Naive thymus-derived CD8-positive, alpha-beta T cell (primary cell): ENCODE results near the gene DNALI1. TPM values are rescaled to one million over a fixed set of nuclear protein-coding genes. Genes with fewer than 3 reads are reported as not detected.
A peak's percentile ranks its signal among the peaks of the same experiment; 100 is the strongest.
"Not testable (repeated sequence)": the region's sequence is repeated elsewhere in the genome, so short reads cannot be mapped to it uniquely, and the experiment has no call there.

Experiments
- ATAC-seq, 2 donors: fragments of 150-1000 bp; cut with Tn5 transposase in 1 of 2; sonication (Bioruptor Pico), chemical (Tn5 transposase) in 1 of 2; 1 replicate in 1 of 2; 2 replicates in 1 of 2; pipeline ENCODE4 v1.10.0; 2021; ENCODE audit warnings: mild to moderate bottlenecking in 2 of 2, moderate library complexity in 2 of 2
- POLR2A ChIA-PET: fragments of 350-600 bp; sonication (Branson Sonifier 250); formaldehyde crosslinking; loops from one replicate; lab custom pipeline; 2021; ENCODE audit warnings: antibody characterized with exemption; lab: Charles Lee
- DNase-seq, 10 donors: peaks; one replicate each; pipeline versions ENCODE4 v3.0.0 to v3.0.0-alpha.2; 2020 to 2022
- H3K27ac Mint-ChIP-seq, 10 donors: one replicate each; pipeline ENCODE4 v1.8.0; 2020 to 2022; ENCODE audit warnings: mild to moderate bottlenecking in 10 of 10, mixed read lengths in 10 of 10, moderate library complexity in 4 of 10, inconsistent platforms in 1 of 10
- H3K27me3 Mint-ChIP-seq, 5 donors: one replicate each; pipeline ENCODE4 v1.8.0; 2021 to 2022; ENCODE audit warnings: mixed read lengths in 5 of 5
- H3K36me3 Mint-ChIP-seq, 3 donors: one replicate each; pipeline ENCODE4 v1.8.0; 2020 to 2022; ENCODE audit warnings: mixed read lengths in 3 of 3, mild to moderate bottlenecking in 2 of 3, inconsistent platforms in 1 of 3
- H3K4me1 Mint-ChIP-seq, 4 donors: one replicate each; pipeline ENCODE4 v1.8.0; 2021 to 2022; ENCODE audit warnings: mixed read lengths in 4 of 4
- H3K4me3 Mint-ChIP-seq, 10 donors: one replicate each; pipeline ENCODE4 v1.8.0; 2020 to 2022; ENCODE audit warnings: mild to moderate bottlenecking in 10 of 10, mixed read lengths in 10 of 10, moderate library complexity in 6 of 10, inconsistent platforms in 1 of 10
- H3K9me3 Mint-ChIP-seq, 9 donors: one replicate each; pipeline ENCODE4 v1.8.0; 2020 to 2022; ENCODE audit warnings: mixed read lengths in 9 of 9, mild to moderate bottlenecking in 3 of 9, inconsistent platforms in 1 of 9, moderate library complexity in 1 of 9
- polyA plus RNA-seq, 3 donors: library from polyadenylated mRNA; unstranded; fragments of 300-500 nt; fragmentation: Illumina TruSeq; gene quantifications; one replicate each; pipeline ENCODE4 v1.2.3, GENCODE V29; 2021
- total RNA-seq, 8 experiments: library from RNA in 2 of 8; stranded (reverse) in 2 of 8; gene quantifications; one replicate each; pipeline ENCODE4 v1.2.3 and lab custom pipeline; 2021 to 2026

The DNALI1 gene
- total and polyA plus RNA-seq, 5 experiments from 2014 or later: 0.49 to 0.60 TPM; not detected in 3

DNA sequence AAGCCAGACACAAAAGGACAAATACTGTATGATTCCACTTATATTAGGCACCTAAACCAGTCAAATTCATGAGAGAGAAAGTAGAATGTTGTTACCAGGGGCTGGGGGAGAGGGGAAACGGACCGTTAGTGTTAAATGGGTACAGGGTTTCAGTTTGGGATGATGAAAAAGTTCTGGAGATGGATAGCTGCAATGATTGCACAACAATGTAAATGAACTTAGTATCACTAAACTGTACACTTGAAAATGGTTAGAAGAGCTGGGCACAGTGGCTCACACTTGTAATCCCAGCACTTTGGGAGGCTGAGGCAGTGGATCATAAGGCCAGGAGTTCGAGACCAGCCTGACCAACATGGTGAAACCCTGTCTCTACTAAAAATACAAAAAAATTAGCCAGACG lies 27.8 kb downstream of the DNALI1 start:
- Mint-ChIP-seq H3K27ac (peak overlapping the region in 1 of 10 donors; percentile 51), H3K36me3 (peaks cover 0 to 90% (median 26%) of the 10 kb centered on the region in 3 donors)
- H3K27me3 Mint-ChIP-seq, DNase-seq, H3K9me3 Mint-ChIP-seq, H3K4me1 Mint-ChIP-seq, ATAC-seq, H3K4me3 Mint-ChIP-seq, POLR2A ChIA-PET: not testable (repeated sequence)

DNA sequence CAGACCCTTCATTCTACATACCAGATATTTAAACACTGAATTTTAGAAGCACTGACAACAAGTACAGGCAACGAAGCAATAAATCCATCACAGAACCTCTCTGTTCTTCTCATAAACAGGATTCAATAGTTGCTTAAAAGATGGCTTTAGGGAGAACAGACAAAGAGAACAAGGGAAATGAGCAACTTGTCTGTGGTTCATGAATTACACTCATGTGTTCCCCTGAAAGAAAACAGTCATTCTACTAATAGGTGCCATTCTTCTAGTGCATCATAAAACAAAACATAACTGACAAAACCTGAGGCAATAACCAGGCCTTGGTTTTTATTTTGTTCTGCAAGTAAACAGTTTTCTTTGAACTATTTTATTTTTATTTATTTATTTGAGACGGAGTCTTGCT lies 32.2 kb downstream of the DNALI1 start:
- Mint-ChIP-seq H3K9me3 (no peaks in the 10 kb centered on the region), H3K4me1 (peaks cover 3 to 21% (median 14%) of the 10 kb centered on the region in 4 donors), H3K36me3 (peaks cover 4 to 85% (median 22%) of the 10 kb centered on the region in 3 donors), H3K27ac (no peak overlapping the region), H3K4me3 (no peak overlapping the region), H3K27me3 (no peaks in the 10 kb centered on the region)
- DNase-seq (no peak), ATAC-seq (no peak)
- POLR2A ChIA-PET: no interaction called here

DNA sequence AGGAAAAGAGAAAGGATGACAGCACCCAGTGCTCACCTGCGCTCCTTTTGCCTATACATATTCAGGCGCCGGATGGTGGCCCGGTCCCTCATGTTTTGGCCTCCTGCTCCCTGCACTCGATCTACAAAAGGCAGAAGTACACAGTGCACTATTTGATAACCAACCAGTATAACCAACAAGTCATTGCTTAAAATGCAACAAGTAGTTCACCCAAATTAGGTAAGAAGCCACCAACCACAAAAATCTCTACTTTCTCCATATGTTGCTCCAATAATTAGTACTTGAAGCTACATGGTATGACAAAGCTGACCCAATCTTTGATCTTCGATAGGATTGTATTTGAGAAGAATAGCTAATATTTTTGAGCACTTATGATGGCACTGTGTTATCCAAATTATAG lies 37.0 kb downstream of the DNALI1 start:
- Mint-ChIP-seq H3K27ac (peak overlapping the region in 2 of 10 donors; percentile 48 to 60), H3K4me3 (peak overlapping the region in 7 of 10 donors; percentile 8 to 61 (median 48)), H3K4me1 (peaks cover 12 to 43% (median 35%) of the 10 kb centered on the region in 4 donors), H3K9me3 (no peaks in the 10 kb centered on the region), H3K27me3 (no peaks in the 10 kb centered on the region), H3K36me3 (peaks cover 4 to 45% (median 16%) of the 10 kb centered on the region in 3 donors)
- POLR2A ChIA-PET: no interaction called here
- DNase-seq (no peak), ATAC-seq (no peak)

DNA sequence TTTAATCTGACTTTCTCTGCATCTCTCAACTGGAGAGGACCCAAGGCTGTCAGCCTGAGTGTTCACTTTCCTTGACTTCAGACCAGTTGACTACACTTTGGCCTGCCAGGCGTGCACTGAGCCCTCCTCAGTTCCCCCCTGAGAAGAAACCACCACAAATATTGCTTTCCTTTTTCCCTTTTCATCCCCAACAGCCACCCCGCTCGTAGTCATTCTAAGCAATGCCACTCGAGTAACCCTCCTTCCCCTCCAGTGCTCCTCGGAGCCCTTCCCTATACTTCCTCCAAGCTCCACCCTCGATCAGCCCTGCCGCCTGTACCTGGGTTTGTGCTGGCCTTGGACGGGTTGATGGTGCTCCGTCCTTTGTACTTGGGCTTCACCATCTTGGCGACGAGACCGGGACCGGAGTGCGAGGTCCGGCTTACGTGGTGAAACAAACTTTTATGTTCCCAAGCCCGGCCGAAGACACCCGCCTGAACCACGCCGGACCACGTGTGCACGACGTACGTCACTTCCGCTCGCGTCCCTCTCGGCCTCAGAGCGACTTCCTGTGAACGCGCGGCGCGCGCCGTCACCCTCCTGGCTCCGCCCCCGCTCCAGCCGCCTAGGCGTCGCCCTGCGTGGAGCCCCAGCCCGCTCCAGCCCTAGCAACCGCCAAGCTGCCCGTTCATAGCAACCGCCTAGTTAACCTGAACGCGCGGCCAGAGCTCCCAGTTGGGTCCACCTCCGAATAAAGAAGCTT lies 38.9 kb downstream of the DNALI1 start, which contains the start of gene GNL2:
Gene GNL2 (minus strand): TSS at position 498 of the 742 bp plus-strand sequence. CDS start 115 bp downstream, at position 383.
- Mint-ChIP-seq H3K27me3 (no peaks in the 10 kb centered on the region), H3K9me3 (no peaks in the 10 kb centered on the region), H3K27ac (peak within 1 kb of the TSS; percentile 96 to 100 (median 100)), H3K4me1 (peaks cover 12 to 43% (median 35%) of the 10 kb centered on the region in 4 donors), H3K4me3 (peak within 1 kb of the TSS; percentile 99 to 100 (median 100)), H3K36me3 (peaks cover 4 to 29% (median 7%) of the 10 kb centered on the region in 3 donors)
- DNase-seq (peak; percentile 93 to 97 (median 95)), ATAC-seq (peak; percentile 94 to 96)
- POLR2A ChIA-PET: interaction anchor here (0.6 to 1.9 kb wide), 6 partner anchors 42 to 120 kb away, joined by 3 to 8 read pairs (median 5); partner anchors contain the start of genes MEAF6 and SNIP1

DNA sequence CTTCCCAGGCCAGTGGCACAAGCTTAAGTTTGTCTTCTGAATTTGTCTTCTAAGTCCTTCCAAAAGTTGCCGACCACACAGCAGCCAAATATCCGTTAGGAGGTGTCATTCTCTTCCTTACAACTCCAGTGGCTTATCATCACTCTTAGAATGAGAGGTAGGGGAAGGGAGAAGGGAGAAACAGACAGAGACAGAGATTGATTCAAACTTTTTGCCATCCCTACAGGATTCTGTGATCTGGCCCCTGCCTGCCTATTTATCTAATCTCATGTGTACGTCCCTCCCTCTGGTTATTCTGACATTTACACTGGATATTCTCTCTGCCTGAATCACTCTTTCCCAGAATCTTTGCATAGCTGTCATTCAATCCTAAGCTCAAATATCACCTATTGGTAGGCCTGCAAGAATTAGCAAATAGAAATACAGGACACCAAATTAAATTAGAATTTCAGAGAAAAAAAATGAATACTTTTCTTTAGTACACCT lies 39.5 kb downstream of the DNALI1 start:
- H3K4me1 Mint-ChIP-seq: peaks cover 12 to 38% (median 34%) of the 10 kb centered on the region in 4 donors
- no peaks in the 10 kb centered on the region for H3K27me3 Mint-ChIP-seq
- peaks cover 0 to 22% (median 4%) of the 10 kb centered on the region in 3 donors for H3K36me3 Mint-ChIP-seq
- ATAC-seq (no peak), DNase-seq (no peak)
- H3K4me3 Mint-ChIP-seq: peak overlapping the region; percentile 99 to 100 (median 100)
- POLR2A ChIA-PET: interaction anchor here (0.6 to 1.9 kb wide), 6 partner anchors 42 to 121 kb away, joined by 3 to 8 read pairs (median 5); partner anchors contain the start of genes MEAF6 and SNIP1
- no peaks in the 10 kb centered on the region for H3K9me3 Mint-ChIP-seq
- H3K27ac Mint-ChIP-seq: peak overlapping the region; percentile 96 to 100 (median 100)

DNA sequence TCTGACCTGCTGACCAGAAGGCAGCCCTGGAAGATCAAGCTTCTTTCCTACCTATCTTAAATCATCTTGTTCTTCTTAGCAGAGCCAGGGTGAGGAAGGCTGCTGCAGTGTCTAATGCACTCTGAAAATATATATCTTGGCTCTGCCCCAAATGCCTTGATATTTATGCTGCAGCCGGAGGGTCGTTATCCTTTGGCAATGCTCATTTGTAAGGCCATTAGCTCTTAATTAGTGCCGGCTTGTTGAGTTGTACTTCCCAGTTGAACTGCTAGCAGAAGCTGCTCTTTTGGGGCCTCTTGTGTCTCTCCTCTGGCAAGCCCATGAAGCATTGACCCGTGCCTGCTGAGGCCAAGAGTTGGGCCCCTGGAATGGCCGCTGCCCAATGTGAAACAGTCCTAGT lies 43.2 kb downstream of the DNALI1 start:
- peaks cover 2 to 18% (median 9%) of the 10 kb centered on the region in 5 donors for H3K27me3 Mint-ChIP-seq
- peak overlapping the region in 2 of 10 donors; percentile 34 to 48 for H3K27ac Mint-ChIP-seq
- ATAC-seq (no peak), DNase-seq (no peak)
- no peaks in the 10 kb centered on the region for H3K9me3 Mint-ChIP-seq
- H3K4me1 Mint-ChIP-seq: peaks cover 13 to 27% (median 17%) of the 10 kb centered on the region in 4 donors
- peak overlapping the region in 1 of 10 donors; percentile 20 for H3K4me3 Mint-ChIP-seq
- POLR2A ChIA-PET: no interaction called here
- peaks cover 0 to 2% (median 0%) of the 10 kb centered on the region in 3 donors for H3K36me3 Mint-ChIP-seq

DNA sequence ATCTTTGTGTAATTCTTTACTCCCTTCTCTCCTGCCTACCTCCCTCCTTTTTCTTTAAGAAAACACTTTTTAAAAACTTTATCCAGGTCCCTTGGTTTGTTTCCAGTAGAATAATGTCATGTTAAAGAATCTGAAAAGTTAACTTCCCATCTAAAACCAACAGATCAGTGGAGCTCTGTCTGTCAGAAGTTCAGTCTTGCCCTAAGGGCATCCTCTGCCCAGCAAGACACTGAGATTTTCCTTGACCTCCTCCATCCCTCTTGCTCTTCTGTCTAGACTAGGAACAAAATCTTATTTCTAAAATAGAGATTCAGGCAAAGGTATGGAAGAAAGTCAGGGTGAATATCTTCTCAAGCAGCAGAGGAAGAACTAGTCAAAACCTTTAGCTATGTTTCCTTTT lies 44.7 kb downstream of the DNALI1 start:
- Mint-ChIP-seq H3K9me3 (no peaks in the 10 kb centered on the region), H3K27me3 (peaks cover 2 to 18% (median 9%) of the 10 kb centered on the region in 5 donors), H3K36me3 (no peaks in the 10 kb centered on the region), H3K4me1 (peaks cover 0 to 12% (median 5%) of the 10 kb centered on the region in 4 donors), H3K27ac (peak overlapping the region in 1 of 10 donors; percentile 44), H3K4me3 (no peak overlapping the region)
- no peak for ATAC-seq
- POLR2A ChIA-PET: no interaction called here
- no peak for DNase-seq

DNA sequence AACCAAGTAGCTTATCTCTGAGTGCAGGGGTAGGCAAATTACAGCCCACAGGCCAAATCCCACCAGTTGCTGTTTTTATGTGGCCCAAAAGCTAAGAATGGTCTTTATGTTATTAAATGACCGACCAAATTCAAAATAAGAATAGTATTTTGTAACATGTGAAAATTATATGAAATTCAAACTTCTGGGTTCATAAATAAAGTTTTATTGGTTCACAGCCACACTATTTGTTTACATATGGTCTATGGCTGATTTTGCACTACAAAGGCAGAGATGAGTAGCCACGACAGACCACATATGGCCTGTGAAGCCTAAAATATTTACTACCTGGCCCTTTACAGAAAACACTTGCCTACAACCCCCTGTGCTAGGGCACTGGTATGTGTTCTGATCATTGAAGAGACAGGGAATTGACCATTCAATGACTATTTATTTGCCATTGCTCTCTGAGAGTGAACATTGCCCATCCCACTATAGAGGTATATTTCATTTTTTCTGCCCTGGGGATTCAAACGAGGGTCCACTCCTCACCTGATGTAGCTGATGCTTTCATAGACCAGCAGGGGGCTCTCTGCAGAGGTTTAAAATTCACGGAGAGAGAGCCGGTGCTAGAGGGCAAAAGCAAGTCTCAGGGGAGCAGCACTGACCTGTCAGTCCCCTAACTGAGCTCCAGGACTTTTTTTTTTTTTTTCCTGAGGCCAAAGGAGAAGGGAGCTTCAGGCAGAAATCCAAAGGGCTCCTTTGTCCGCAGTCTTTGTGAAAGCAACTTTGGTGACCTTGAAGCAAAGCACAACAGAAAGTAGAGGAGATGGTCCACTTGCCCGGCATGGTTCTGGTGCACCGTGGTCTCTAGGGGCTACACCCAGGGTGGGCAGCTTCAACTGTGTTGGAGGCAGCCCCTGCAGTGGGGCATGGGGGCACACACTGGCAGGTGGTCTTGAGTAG lies 46.3 kb downstream of the DNALI1 start:
- peak in 9 of 10 donors; percentile 4 to 72 (median 42) for DNase-seq
- no peak overlapping the region for H3K27ac Mint-ChIP-seq
- peaks cover 2 to 18% (median 12%) of the 10 kb centered on the region in 5 donors for H3K27me3 Mint-ChIP-seq
- peaks cover 0 to 7% (median 7%) of the 10 kb centered on the region in 4 donors for H3K4me1 Mint-ChIP-seq
- H3K4me3 Mint-ChIP-seq: no peak overlapping the region
- H3K9me3 Mint-ChIP-seq: no peaks in the 10 kb centered on the region
- peak; percentile 70 to 80 for ATAC-seq
- no peaks in the 10 kb centered on the region for H3K36me3 Mint-ChIP-seq
- POLR2A ChIA-PET: interaction anchor here (0.7 to 1.9 kb wide), 2 partner anchors 81 to 200 kb away, joined by 3 to 9 read pairs; no protein-coding TSS in a partner anchor

DNA sequence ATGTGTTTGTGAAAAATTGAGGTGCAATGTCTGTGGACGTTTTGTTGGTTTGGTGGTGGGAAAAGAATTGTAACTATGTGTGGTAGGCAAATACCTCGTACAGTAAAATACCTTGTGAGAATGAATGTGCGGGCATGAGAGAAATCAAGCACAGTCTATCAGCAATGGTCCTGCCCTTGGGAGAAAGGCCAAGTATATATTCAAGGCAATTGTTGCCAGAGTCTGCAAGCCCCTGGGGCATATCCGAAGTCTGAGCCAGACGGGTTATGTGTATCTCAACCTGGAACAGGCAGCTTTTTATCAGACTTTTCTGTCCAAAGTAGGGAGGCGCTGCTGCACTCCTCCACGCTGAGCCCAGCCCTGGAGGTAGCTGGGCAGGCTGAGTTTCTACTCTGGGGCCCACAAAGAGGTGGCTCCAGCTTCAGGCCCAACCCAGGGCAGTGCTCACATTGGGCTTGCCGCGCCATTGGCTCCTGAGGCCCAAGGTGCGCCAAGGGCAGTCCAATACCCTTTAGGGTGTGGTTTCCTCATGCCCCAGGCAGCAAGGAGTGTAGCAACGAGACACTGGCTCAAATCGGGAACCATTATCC lies 48.4 kb downstream of the DNALI1 start:
- peaks cover 0 to 7% (median 7%) of the 10 kb centered on the region in 4 donors for H3K4me1 Mint-ChIP-seq
- no peak overlapping the region for H3K4me3 Mint-ChIP-seq
- H3K27me3 Mint-ChIP-seq: peaks cover 2 to 18% (median 12%) of the 10 kb centered on the region in 5 donors
- H3K27ac Mint-ChIP-seq: peak overlapping the region in 2 of 10 donors; percentile 3 to 37
- H3K9me3 Mint-ChIP-seq: no peaks in the 10 kb centered on the region
- no peaks in the 10 kb centered on the region for H3K36me3 Mint-ChIP-seq
- DNase-seq (no peak), ATAC-seq (no peak)
- POLR2A ChIA-PET: no interaction called here

DNA sequence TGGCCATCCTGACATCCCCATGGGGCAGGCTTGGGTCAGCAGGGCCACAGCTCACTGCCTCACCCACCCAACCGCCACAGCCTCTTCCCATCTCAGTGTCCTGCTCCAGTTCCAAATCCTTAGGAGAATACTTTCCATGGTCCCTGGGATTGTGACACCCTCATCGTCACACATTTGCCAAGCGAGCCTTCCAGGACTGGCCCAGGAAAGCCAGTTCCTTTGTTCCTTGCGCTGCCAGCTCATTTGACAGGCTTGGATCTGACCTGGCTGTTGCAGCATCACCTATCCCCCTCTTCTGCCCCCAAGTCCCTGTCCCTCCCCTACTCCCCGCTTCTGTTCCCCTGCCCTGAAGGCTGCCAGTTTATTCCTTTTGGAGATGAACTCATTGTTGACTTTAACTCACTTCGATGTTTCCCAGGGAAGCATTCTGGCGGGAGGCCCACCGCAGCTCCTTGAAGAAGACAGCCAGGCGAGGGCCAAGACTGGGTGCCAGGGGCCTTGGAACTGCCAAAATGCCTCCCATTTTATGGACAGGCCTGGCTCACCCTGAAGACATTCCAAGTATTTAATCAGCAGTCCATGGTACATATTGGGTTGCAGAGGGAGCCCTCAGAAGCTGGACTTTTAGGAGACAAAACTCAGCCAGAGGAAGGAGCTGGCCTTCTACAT lies 49.2 kb downstream of the DNALI1 start:
- H3K4me1 Mint-ChIP-seq: peaks cover 0 to 7% (median 7%) of the 10 kb centered on the region in 4 donors
- H3K27me3 Mint-ChIP-seq: peaks cover 2 to 18% (median 12%) of the 10 kb centered on the region in 5 donors
- H3K36me3 Mint-ChIP-seq: no peaks in the 10 kb centered on the region
- POLR2A ChIA-PET: interaction anchor here (0.6 kb wide), 1 partner anchor 383 kb away, joined by 3 read pairs; no protein-coding TSS in a partner anchor
- no peak for DNase-seq
- H3K27ac Mint-ChIP-seq: no peak overlapping the region
- H3K9me3 Mint-ChIP-seq: no peaks in the 10 kb centered on the region
- H3K4me3 Mint-ChIP-seq: no peak overlapping the region
- no peak for ATAC-seq

DNA sequence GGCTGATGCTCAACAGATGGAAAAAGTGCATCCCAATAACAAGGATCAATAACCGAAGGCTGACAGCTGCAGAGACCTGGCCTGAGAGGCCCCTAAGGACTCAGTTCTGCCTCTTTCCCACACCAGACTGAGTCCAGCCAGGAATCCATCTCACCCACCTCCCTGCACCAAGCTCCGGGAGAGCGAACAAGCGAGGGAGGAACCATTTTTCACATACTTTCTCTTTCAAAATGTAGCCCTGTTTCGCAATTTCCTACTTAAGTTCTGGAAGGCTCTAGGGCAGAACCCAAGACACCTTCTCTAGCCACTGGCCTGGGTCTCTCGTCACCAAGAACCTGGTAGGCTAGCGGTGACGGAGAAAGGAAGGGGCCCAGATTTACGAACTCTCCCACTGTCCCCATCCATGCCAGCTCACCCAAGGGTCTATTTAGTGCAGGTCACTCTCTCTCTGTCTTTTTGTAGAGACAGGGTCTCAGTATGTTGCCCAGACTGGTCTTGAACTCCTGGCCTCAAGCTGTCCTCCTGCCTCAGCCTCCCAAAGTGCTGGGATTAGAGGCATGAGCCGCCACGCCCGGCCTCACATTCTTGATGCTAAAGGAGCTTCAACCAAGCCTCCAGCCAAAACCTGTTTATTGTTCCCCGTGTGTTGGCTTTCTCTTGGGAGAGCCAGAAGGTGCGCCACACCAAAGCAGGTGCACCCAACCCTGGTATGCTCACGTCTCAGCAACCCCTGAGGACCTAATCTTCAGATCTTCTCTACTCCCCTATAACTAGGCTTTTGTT lies 49.9 kb downstream of the DNALI1 start:
- POLR2A ChIA-PET: no interaction called here
- Mint-ChIP-seq H3K4me3 (no peak overlapping the region), H3K4me1 (peaks cover 0 to 7% (median 7%) of the 10 kb centered on the region in 4 donors), H3K36me3 (no peaks in the 10 kb centered on the region), H3K27ac (no peak overlapping the region), H3K9me3 (no peaks in the 10 kb centered on the region), H3K27me3 (peaks cover 2 to 18% (median 12%) of the 10 kb centered on the region in 5 donors)
- ATAC-seq: no peak
- no peak for DNase-seq
